HepG2 (cell line): Measurements from ENCODE around the gene C1QTNF12. TPM values are rescaled to one million over a fixed set of nuclear protein-coding genes. Genes with fewer than 3 reads are reported as not detected.

Source experiments
- AGO1 ChIP-seq: fragments of 200-400 bp; formaldehyde crosslinking; IDR thresholded peaks from 2 replicates; pipeline ENCODE4 v1.6.1; 2017; ENCODE audit warnings: mild to moderate bottlenecking, low read depth, low read length, moderate library complexity; ENCODE audit not compliant: poor library complexity, severe bottlenecking
- AGO2 ChIP-seq: fragments of 200-400 bp; formaldehyde crosslinking; optimal IDR thresholded peaks from 2 replicates; pipeline ENCODE3; 2017; ENCODE audit warnings: mild to moderate bottlenecking, low read depth, low read length, moderate library complexity
- AKNA ChIP-seq: sonication (generic); formaldehyde crosslinking; IDR thresholded peaks from 2 replicates; pipeline ENCODE4 v1.4.0; 2020; ENCODE audit warnings: missing genetic modification reagents, borderline replicate concordance
- ETV6 ChIP-seq: sonication (generic); formaldehyde crosslinking; conservative IDR thresholded peaks from 2 replicates; pipeline ENCODE4 v1.4.0; 2020; ENCODE audit warnings: missing genetic modification reagents
- FOXA3 ChIP-seq: IDR thresholded peaks from 2 replicates; pipeline ENCODE4 v1.6.1; 2016; ENCODE audit warnings: missing genetic modification reagents, missing compliant biosample characterization
- FOXC1 ChIP-seq: sonication (generic); formaldehyde crosslinking; IDR thresholded peaks from 2 replicates; pipeline ENCODE4 v1.8.0; 2022; ENCODE audit warnings: mild to moderate bottlenecking, missing genetic modification reagents, borderline replicate concordance
- HES4 ChIP-seq: sonication (generic); formaldehyde crosslinking; IDR thresholded peaks from 2 replicates; pipeline ENCODE4 v1.9.0; 2021; ENCODE audit warnings: mild to moderate bottlenecking, missing genetic modification reagents, borderline replicate concordance
- HNRNPLL ChIP-seq: fragments of 200-400 bp; formaldehyde crosslinking; IDR thresholded peaks from 2 replicates; pipeline ENCODE4 v1.6.1; 2017; ENCODE audit warnings: mild to moderate bottlenecking, low read depth, low read length; ENCODE audit not compliant: poor library complexity, severe bottlenecking
- ISL2 ChIP-seq: sonication (generic); formaldehyde crosslinking; IDR thresholded peaks from 2 replicates; pipeline ENCODE4 v1.5.0; 2020; ENCODE audit warnings: missing genetic modification reagents
- MXI1 ChIP-seq: IDR thresholded peaks from 3 replicates; pipeline ENCODE4 v1.6.1; 2012; ENCODE audit warnings: low read depth, low read length, inconsistent platforms, borderline replicate concordance
- NR0B2 ChIP-seq: sonication (generic); formaldehyde crosslinking; IDR thresholded peaks from 2 replicates; pipeline ENCODE4 v1.4.0; 2020; ENCODE audit warnings: mild to moderate bottlenecking, missing genetic modification reagents
- PBX3 ChIP-seq: sonication (generic); formaldehyde crosslinking; IDR thresholded peaks from 2 replicates; pipeline ENCODE4 v1.8.1; 2023; ENCODE audit warnings: missing genetic modification reagents, inconsistent platforms, borderline replicate concordance
- PITX1 ChIP-seq: sonication (generic); formaldehyde crosslinking; IDR thresholded peaks from 2 replicates; pipeline ENCODE4 v1.5.1; 2020; ENCODE audit warnings: mild to moderate bottlenecking, missing genetic modification reagents
- SALL1 ChIP-seq: sonication (generic); formaldehyde crosslinking; IDR thresholded peaks from 2 replicates; pipeline ENCODE4 v1.8.0; 2022; ENCODE audit warnings: mild to moderate bottlenecking, missing genetic modification reagents
- TBP ChIP-seq: sonication (generic); formaldehyde crosslinking; IDR thresholded peaks from 2 replicates; pipeline ENCODE4 v1.5.0; 2020; ENCODE audit warnings: missing genetic modification reagents
- ZBTB38 ChIP-seq: sonication (generic); formaldehyde crosslinking; IDR thresholded peaks from 2 replicates; pipeline ENCODE4 v1.5.1; 2020; ENCODE audit warnings: mild to moderate bottlenecking, missing genetic modification reagents
- ZC3H13 ChIP-seq: sonication (generic); formaldehyde crosslinking; IDR thresholded peaks from 2 replicates; pipeline ENCODE4 v1.8.1; 2023; ENCODE audit warnings: mild to moderate bottlenecking, missing genetic modification reagents, moderate library complexity
- ZFP1 ChIP-seq: IDR thresholded peaks from 2 replicates; pipeline ENCODE4 v1.6.1; 2016
- ZFP37 ChIP-seq: sonication (generic); formaldehyde crosslinking; IDR thresholded peaks from 2 replicates; pipeline ENCODE4 v1.4.0; 2020; ENCODE audit warnings: missing genetic modification reagents, borderline replicate concordance
- ZNF30 ChIP-seq: sonication (generic); formaldehyde crosslinking; IDR thresholded peaks from 2 replicates; pipeline ENCODE4 v1.5.0; 2020; ENCODE audit warnings: mild to moderate bottlenecking, missing genetic modification reagents
- ZNF331 ChIP-seq: sonication (generic); formaldehyde crosslinking; IDR thresholded peaks from 2 replicates; pipeline ENCODE4 v1.4.0; 2020; ENCODE audit warnings: missing genetic modification reagents
- ZNF350 ChIP-seq: sonication (generic); formaldehyde crosslinking; IDR thresholded peaks from 2 replicates; pipeline ENCODE4 v1.4.0; 2020; ENCODE audit warnings: mild to moderate bottlenecking, low read depth, missing genetic modification reagents, borderline replicate concordance
- ZNF576 ChIP-seq: sonication (generic); formaldehyde crosslinking; IDR thresholded peaks from 2 replicates; pipeline ENCODE4 v1.4.0; 2020; ENCODE audit warnings: mild to moderate bottlenecking, missing genetic modification reagents
- polyA plus RNA-seq, 8 experiments: library from polyadenylated mRNA; depleted of rRNA in 3 of 8; stranded (reverse) in 7 of 8; unstranded in 1 of 8; fragments of >200 nt; fragmentation: Illumina TruSeq in 4 of 8; extraction: Trizol in 4 of 8; gene quantifications; 2 replicates each; pipeline versions ENCODE4 v1.2.1 to v1.2.3, GENCODE V29; 2011 to 2016; ENCODE audit warnings: low read depth in 4 of 8, missing spikeins in 1 of 8, mixed read lengths in 1 of 8; ENCODE audit not compliant: insufficient read depth in 1 of 8
- total RNA-seq, 5 experiments: library from RNA; depleted of rRNA; stranded (reverse); fragments of >200 nt; fragmentation: Illumina TruSeq; extraction: Trizol; gene quantifications; 2 replicates each; pipeline ENCODE4 v1.2.3, GENCODE V29; 2016; ENCODE audit warnings: low read depth in 1 of 5

The C1QTNF12 gene
- total and polyA plus RNA-seq, 2 of the 13 experiments (the other 11 are each of a cell fraction or from before 2014, with no cell fraction given): 0.18 to 0.64 TPM

GRCh38 chr1:1291548-1292441 is 45.3 kb upstream of the C1QTNF12 start (continued):
- TF ChIP-seq ISL2 (CRISPR knock-in tag) (no peak), AGO2 (peak; percentile 88), HNRNPLL (peak; percentile 17), ZNF350 (CRISPR knock-in tag) (peak; percentile 52), AKNA (no peak), ZC3H13 (CRISPR knock-in tag) (peak; percentile 65; the same call in 1 of the 2 replicates), SALL1 (peak; percentile 45; the same call in 1 of the 2 replicates), NR0B2 (CRISPR knock-in tag) (no peak; the same call in 1 of the 2 replicates), ZNF331 (CRISPR knock-in tag) (0 out of 2 replicates have a peak, but pooled peaks have one; percentile 14), FOXC1 (CRISPR knock-in tag) (0 out of 2 replicates have a peak, but pooled peaks have one; percentile 58), ETV6 (CRISPR knock-in tag) (no peak), ZFP37 (CRISPR knock-in tag) (no peak), TBP (CRISPR knock-in tag) (no peak), AGO1 (peak; percentile 88), HES4 (CRISPR knock-in tag) (no peak), ZBTB38 (CRISPR knock-in tag) (peak; percentile 84), FOXA3 (CRISPR knock-in tag) (no peak), PBX3 (CRISPR knock-in tag) (no peak), ZFP1 (CRISPR knock-in tag) (no peak), MXI1 (0 out of 3 replicates have a peak, but pooled peaks have one; percentile 28), ZNF30 (0 out of 2 replicates have a peak, but pooled peaks have one; percentile 50), ZNF576 (CRISPR knock-in tag) (peak; percentile 41; the same call in 1 of the 2 replicates), PITX1 (CRISPR knock-in tag) (peak; percentile 30; the same call in 1 of the 2 replicates)
